Colonic mucosa (tissue), 4 donors: ENCODE measurements around the gene ZNF860. TPM values are rescaled to one million over a fixed set of nuclear protein-coding genes. Genes with fewer than 3 reads are reported as not detected.

ENCODE experiments used
- DNase-seq: peaks from one replicate; pipeline ENCODE4 v3.0.0-alpha.2; 2020
- H3K27ac ChIP-seq: fragments of 200-600 bp; one replicate; pipeline ENCODE4 v1.8.0; 2021
- H3K27me3 ChIP-seq: fragments of 200-600 bp; one replicate; pipeline ENCODE4 v1.8.0; 2021
- H3K36me3 ChIP-seq: fragments of 200-600 bp; one replicate; pipeline ENCODE4 v1.8.0; 2021
- H3K4me1 ChIP-seq: fragments of 200-600 bp; one replicate; pipeline ENCODE4 v1.8.0; 2021; ENCODE audit warnings: mild to moderate bottlenecking
- H3K4me3 ChIP-seq: fragments of 200-600 bp; one replicate; pipeline ENCODE4 v1.8.0; 2021
- H3K9ac ChIP-seq, 2 donors: one replicate each; pipeline ENCODE4 v1.7.0; 2013; ENCODE audit warnings: control low read depth in 2 of 2, low read depth in 2 of 2, low read length in 2 of 2
- H3K9me3 ChIP-seq: fragments of 200-600 bp; one replicate; pipeline ENCODE4 v1.8.0; 2021
- CTCF ChIP-seq: fragments of 200-600 bp; IDR thresholded peaks from one replicate; pipeline ENCODE4 v1.8.0; 2022; ENCODE audit warnings: antibody characterized with exemption, mild to moderate bottlenecking
- intact Hi-C: fragments of 100-400 bp; cut with DNase I; formaldehyde crosslinking; loops from one replicate; pipeline ENCODE4 v1.14.1; 2022
- total RNA-seq, 2 donors: library from RNA; stranded (reverse); fragmentation: NEBNext Ultra II Directional in 1 of 2; extraction: Animal tissue kit (Norgen Biotek cat#: 25700) in 1 of 2; gene quantifications; one replicate each; pipeline ENCODE4 v1.2.1, GENCODE V29; 2021
- donor health status: healthy.
- donor health status: DM: no; HTN: no; CAD: no.
- donor health status: DM: no; HTN: no; CAD: no.

The ZNF860 gene
- total RNA-seq, 2 donors from 2014 or later = 0.53 to 1.5 TPM

DNA sequence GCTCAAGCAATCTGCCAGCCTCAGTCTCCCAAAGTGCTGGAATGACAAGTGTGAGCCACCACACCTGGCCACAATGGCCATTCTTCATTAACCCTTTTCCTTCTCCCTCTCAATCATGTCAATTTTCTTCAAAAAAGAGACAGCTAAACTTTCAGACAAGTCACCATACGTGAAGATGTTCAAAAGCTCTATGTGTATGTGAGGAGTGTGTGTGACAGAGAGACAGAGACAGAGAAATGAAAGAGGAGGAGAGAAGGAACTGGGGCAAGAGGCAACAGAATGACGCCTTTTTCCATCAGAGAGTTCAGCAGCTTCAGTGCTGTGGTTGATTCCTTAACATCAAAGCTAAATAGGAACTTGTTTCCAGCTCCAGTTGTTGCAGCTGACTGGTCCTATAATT, 27.9 kb upstream of the ZNF860 start:
- Histone ChIP-seq H3K9ac (no peak overlapping the region), H3K9me3 (no peaks in the 10 kb centered on the region), H3K27me3 (no peaks in the 10 kb centered on the region), H3K4me3 (no peak overlapping the region), H3K4me1 (no peaks in the 10 kb centered on the region), H3K36me3 (no peaks in the 10 kb centered on the region), H3K27ac (no peak overlapping the region)
- no peak for DNase-seq
- TF ChIP-seq CTCF = no peak
- intact Hi-C loops = no loop called here

GRCh38 chr3:31955581-31955980, 26.0 kb upstream of the ZNF860 start:
- H3K4me3 ChIP-seq = no peak overlapping the region
- no peak for TF ChIP-seq CTCF
- no peaks in the 10 kb centered on the region for H3K9me3 ChIP-seq
- H3K27ac ChIP-seq = no peak overlapping the region
- H3K4me1 ChIP-seq = no peaks in the 10 kb centered on the region
- no peaks in the 10 kb centered on the region for H3K27me3 ChIP-seq
- no peak overlapping the region for H3K9ac ChIP-seq
- intact Hi-C loops = no loop called here
- H3K36me3 ChIP-seq = no peaks in the 10 kb centered on the region
- no peak for DNase-seq

DNA sequence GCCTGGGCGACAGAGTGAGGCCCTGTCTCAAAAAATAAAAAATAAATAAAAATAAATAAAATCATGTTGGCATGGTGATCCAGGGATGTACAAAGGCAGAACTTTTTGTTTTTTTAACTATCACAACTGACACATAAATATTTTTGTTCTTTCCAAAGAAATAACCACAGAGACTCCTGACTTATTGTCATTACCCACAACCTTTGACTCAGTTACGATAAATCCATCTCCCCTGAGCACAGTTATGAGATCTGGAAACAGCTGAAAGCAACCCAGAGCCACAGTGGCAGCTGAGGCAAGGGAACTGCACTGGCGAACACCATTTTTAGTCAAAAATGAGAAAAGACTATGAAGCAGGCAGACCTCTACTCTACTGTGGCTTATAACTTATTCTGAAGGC, 24.4 kb upstream of the ZNF860 start:
- intact Hi-C loops = no loop called here
- Histone ChIP-seq H3K9me3 (no peaks in the 10 kb centered on the region), H3K27ac (no peak overlapping the region), H3K4me3 (no peak overlapping the region), H3K27me3 (no peaks in the 10 kb centered on the region), H3K9ac (no peak overlapping the region), H3K4me1 (no peaks in the 10 kb centered on the region), H3K36me3 (no peaks in the 10 kb centered on the region)
- no peak for TF ChIP-seq CTCF
- DNase-seq = no peak

- TF ChIP-seq CTCF = no peak
- Histone ChIP-seq H3K9me3 (no peaks in the 10 kb centered on the region), H3K4me3 (no peak overlapping the region), H3K36me3 (no peaks in the 10 kb centered on the region), H3K27me3 (no peaks in the 10 kb centered on the region), H3K9ac (peak overlapping the region in 1 of 2 donors; percentile 5), H3K27ac (peak overlapping the region; percentile 23), H3K4me1 (no peaks in the 10 kb centered on the region)
- no peak for DNase-seq
- intact Hi-C loops = no loop called here
These were observed 22.8 kb upstream of the ZNF860 start for GRCh38 chr3:31958701-31959152.

DNA sequence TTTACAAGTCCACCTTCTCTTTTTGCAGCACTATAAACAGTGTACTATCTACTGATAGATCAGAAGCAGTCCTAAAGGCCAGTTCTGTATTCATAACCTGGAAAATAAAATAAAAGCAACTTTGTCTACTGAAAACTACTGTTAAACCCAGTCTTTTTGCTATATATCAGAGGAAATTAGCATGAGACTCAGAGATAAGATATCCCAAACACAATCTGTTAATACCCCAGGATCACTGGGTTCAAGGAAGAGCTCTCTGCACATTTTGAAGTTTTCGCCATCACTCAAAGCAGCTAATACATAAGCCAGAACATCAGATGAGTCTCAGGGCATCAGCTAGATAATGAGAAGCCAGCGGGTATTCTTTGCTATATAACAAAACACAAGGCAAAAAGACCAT, 22.3 kb upstream of the ZNF860 start:
- Histone ChIP-seq H3K4me3 (no peak overlapping the region), H3K27me3 (no peaks in the 10 kb centered on the region), H3K27ac (peak overlapping the region; percentile 23), H3K36me3 (no peaks in the 10 kb centered on the region), H3K9me3 (no peaks in the 10 kb centered on the region), H3K9ac (no peak overlapping the region), H3K4me1 (no peaks in the 10 kb centered on the region)
- DNase-seq = no peak
- intact Hi-C loops = no loop called here
- TF ChIP-seq CTCF = no peak
